ENCODE data around the gene SLC6A16.
"Not testable (repeated sequence)": the region's sequence is repeated elsewhere in the genome, so short reads cannot be mapped to it uniquely, and the experiment has no call there.

SLC6A16 gene

GRCh38 chr19:49328741-49329140 lies 3.8 kb upstream of the SLC6A16 start:
- no peak for DNase-seq

- DNase-seq: peak; percentile 26
Measured at GRCh38 chr19:49327878-49328544, 3.0 kb upstream of the SLC6A16 start.

GRCh38 chr19:49326165-49326704 lies 1.2 kb upstream of the SLC6A16 start:
- no peak for DNase-seq

- DNase-seq: not testable (repeated sequence)
Measured at GRCh38 chr19:49325756-49326155, 765 bp upstream of the SLC6A16 start.

GRCh38 chr19:49318296-49318695 lies 6.7 kb downstream of the SLC6A16 start:
- DNase-seq: no peak

GRCh38 chr19:49316284-49316683 lies 8.7 kb downstream of the SLC6A16 start:
- DNase-seq: no peak

GRCh38 chr19:49315111-49315510 lies 9.9 kb downstream of the SLC6A16 start:
- no peak for DNase-seq

GRCh38 chr19:49309087-49309486 lies 15.9 kb downstream of the SLC6A16 start:
- DNase-seq: no peak

GRCh38 chr19:49306734-49307133 lies 18.3 kb downstream of the SLC6A16 start:
- DNase-seq: not testable (repeated sequence)

- DNase-seq: no peak
Measured at GRCh38 chr19:49301866-49302252, 23.1 kb downstream of the SLC6A16 start.

GRCh38 chr19:49301165-49301865 lies 23.7 kb downstream of the SLC6A16 start:
- peak; percentile 72 for DNase-seq

- DNase-seq: not testable (repeated sequence)
Measured at GRCh38 chr19:49298653-49299052, 26.3 kb downstream of the SLC6A16 start.

- no peak for DNase-seq
Measured at GRCh38 chr19:49297403-49297802, 27.6 kb downstream of the SLC6A16 start.

- no peak for DNase-seq
Measured at GRCh38 chr19:49295208-49295880, 29.6 kb downstream of the SLC6A16 start.

- no peak for DNase-seq
Measured at GRCh38 chr19:49294401-49294800, 30.6 kb downstream of the SLC6A16 start.

- no peak for DNase-seq
Measured at GRCh38 chr19:49290517-49290916, 34.5 kb downstream of the SLC6A16 start.

- DNase-seq: not testable (repeated sequence)
Measured at GRCh38 chr19:49289286-49289685, 35.7 kb downstream of the SLC6A16 start.

- DNase-seq: not testable (repeated sequence)
Measured at GRCh38 chr19:49288205-49288604, 36.8 kb downstream of the SLC6A16 start.

GRCh38 chr19:49287141-49287770 lies 37.7 kb downstream of the SLC6A16 start:
- DNase-seq: no peak

GRCh38 chr19:49282184-49282583 lies 42.8 kb downstream of the SLC6A16 start:
- no peak for DNase-seq

- no peak for DNase-seq
Measured at GRCh38 chr19:49272204-49272603, 52.8 kb downstream of the SLC6A16 start.

- no peak for DNase-seq
Measured at GRCh38 chr19:49271080-49271753, 53.8 kb downstream of the SLC6A16 start.

- peak; percentile 6 for DNase-seq
Measured at GRCh38 chr19:49266409-49266808, 58.6 kb downstream of the SLC6A16 start.
